Mesenchymal stem cell (in vitro differentiated cells and primary cell): ENCODE data around the gene PHIP.
A peak's percentile ranks its signal among the peaks of the same experiment; 100 is the strongest.

Experiments
- DNase-seq: peaks from one replicate; pipeline ENCODE4 v3.0.0-alpha.2; 2013
- H2AFZ ChIP-seq: one replicate; pipeline ENCODE4 v1.6.1; 2013; ENCODE audit warnings: low read depth, mild to moderate bottlenecking, control low read depth, inconsistent platforms, low read length, moderate library complexity
- H2AK5ac ChIP-seq: 2 replicates; pipeline ENCODE4 v1.6.1; 2013; ENCODE audit warnings: low read length, moderate library complexity, mild to moderate bottlenecking, inconsistent platforms; ENCODE audit not compliant: severe bottlenecking
- H2BK120ac ChIP-seq: one replicate; pipeline ENCODE4 v1.6.1; 2013; ENCODE audit warnings: low read depth, mild to moderate bottlenecking, inconsistent platforms, low read length, moderate library complexity
- H2BK12ac ChIP-seq, 2 experiments: one replicate each; pipeline ENCODE4 v1.6.1; 2013; ENCODE audit warnings: inconsistent platforms in 2 of 2, low read length in 2 of 2, mild to moderate bottlenecking in 2 of 2, moderate library complexity in 2 of 2, control low read depth in 1 of 2
- H2BK15ac ChIP-seq: one replicate; pipeline ENCODE4 v1.6.1; 2013; ENCODE audit warnings: mild to moderate bottlenecking, low read depth, inconsistent platforms; ENCODE audit not compliant: poor library complexity, severe bottlenecking
- H2BK5ac ChIP-seq: 2 replicates; pipeline ENCODE4 v1.6.1; 2013; ENCODE audit warnings: low read depth, mild to moderate bottlenecking, low read length, control low read depth, inconsistent platforms; ENCODE audit not compliant: poor library complexity, severe bottlenecking
- H3K14ac ChIP-seq, 2 experiments: one replicate each; pipeline ENCODE4 v1.6.1; 2013; ENCODE audit warnings: inconsistent platforms in 2 of 2, low read length in 2 of 2, control low read depth in 1 of 2, mild to moderate bottlenecking in 1 of 2, moderate library complexity in 1 of 2
- H3K18ac ChIP-seq, 2 experiments: one replicate each; pipeline ENCODE4 v1.6.1; 2013; ENCODE audit warnings: inconsistent platforms in 2 of 2, low read length in 2 of 2, control low read depth in 1 of 2, low read depth in 1 of 2, mild to moderate bottlenecking in 1 of 2
- H3K23ac ChIP-seq, 2 experiments: one replicate each; pipeline ENCODE4 v1.6.1; 2013; ENCODE audit warnings: inconsistent platforms in 2 of 2, low read length in 2 of 2, mild to moderate bottlenecking in 2 of 2, moderate library complexity in 2 of 2, control low read depth in 1 of 2
- H3K27ac ChIP-seq: 2 replicates; pipeline ENCODE4 v1.5.1; 2013; ENCODE audit warnings: mild to moderate bottlenecking, moderate library complexity, low read length, control low read depth, inconsistent platforms; ENCODE audit not compliant: poor library complexity, severe bottlenecking
- H3K27me3 ChIP-seq, 2 experiments: 2 replicates each; pipeline versions ENCODE4 v1.6.1 to v1.7.0; 2013; ENCODE audit warnings: low read length in 2 of 2, mild to moderate bottlenecking in 2 of 2, moderate library complexity in 2 of 2, control low read depth in 1 of 2, inconsistent platforms in 1 of 2; ENCODE audit not compliant: control insufficient read depth in 1 of 2, insufficient read depth in 1 of 2
- H3K36me3 ChIP-seq, 2 experiments: 2 replicates each; pipeline versions ENCODE4 v1.6.1 to v1.7.0; 2013; ENCODE audit warnings: low read length in 2 of 2, control low read depth in 1 of 2, inconsistent platforms in 1 of 2, low read depth in 1 of 2, mild to moderate bottlenecking in 1 of 2; ENCODE audit not compliant: insufficient read depth in 2 of 2, control insufficient read depth in 1 of 2
- H3K4ac ChIP-seq, 2 experiments: one replicate each; pipeline ENCODE4 v1.6.1; 2013; ENCODE audit warnings: inconsistent platforms in 2 of 2, low read length in 2 of 2, mild to moderate bottlenecking in 2 of 2, moderate library complexity in 2 of 2, control low read depth in 1 of 2, low read depth in 1 of 2
- H3K4me1 ChIP-seq: 2 replicates; pipeline ENCODE4 v1.6.1; 2013; ENCODE audit warnings: low read depth, low read length, control low read depth; ENCODE audit not compliant: control insufficient read depth, insufficient read depth
- H3K4me2 ChIP-seq: 2 replicates; pipeline ENCODE4 v1.6.1; 2013; ENCODE audit warnings: low read length, mild to moderate bottlenecking, inconsistent platforms; ENCODE audit not compliant: poor library complexity, severe bottlenecking
- H3K4me3 ChIP-seq, 2 experiments: 2 replicates each; pipeline versions ENCODE4 v1.5.1 to v1.7.0; 2013; ENCODE audit warnings: low read length in 2 of 2, mild to moderate bottlenecking in 2 of 2, control low read depth in 1 of 2, low read depth in 1 of 2; ENCODE audit not compliant: insufficient read depth in 1 of 2
- H3K79me1 ChIP-seq: replicated peaks from 2 replicates; pipeline ENCODE4 v1.6.1; 2013; ENCODE audit warnings: mild to moderate bottlenecking, control low read depth, low read length, inconsistent platforms; ENCODE audit not compliant: poor library complexity, severe bottlenecking
- H3K9ac ChIP-seq: 2 replicates; pipeline ENCODE4 v1.7.0; 2013; ENCODE audit warnings: mild to moderate bottlenecking, low read length, moderate library complexity
- H3K9me3 ChIP-seq: 2 replicates; pipeline ENCODE4 v1.7.0; 2013; ENCODE audit warnings: mild to moderate bottlenecking, low read length; ENCODE audit not compliant: control insufficient read depth
- H4K8ac ChIP-seq: one replicate; pipeline ENCODE4 v1.6.1; 2013; ENCODE audit warnings: inconsistent platforms, mild to moderate bottlenecking, low read length, moderate library complexity
- H4K91ac ChIP-seq: one replicate; pipeline ENCODE4 v1.6.1; 2013; ENCODE audit warnings: mild to moderate bottlenecking, low read length, inconsistent platforms
- WGBS: methylation state at CpG from one replicate; pipeline ENCODE4 v1.1.7; 2013; ENCODE audit warnings: mixed read lengths; 5-methylcytosine and 5-hydroxymethylcytosine counted together

Gene PHIP

DNA sequence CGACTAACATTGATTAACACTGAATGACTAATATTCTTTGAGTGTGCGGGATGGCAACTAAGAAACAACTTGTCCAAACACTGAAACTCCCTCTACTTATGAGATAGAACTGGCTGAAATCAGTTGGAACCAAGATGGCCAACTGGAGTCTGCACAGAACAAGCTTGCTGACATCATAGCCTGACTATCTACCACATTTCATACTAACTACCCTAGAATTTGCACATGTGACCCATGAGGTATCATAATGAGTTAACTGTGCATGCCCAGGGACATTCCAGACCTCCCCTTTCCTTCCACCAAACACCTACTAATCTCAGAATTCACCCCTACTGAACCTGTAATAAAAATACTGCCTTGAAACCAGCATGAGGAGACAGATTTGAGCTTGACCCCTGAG is 43.2 kb downstream of the PHIP start:
- H3K14ac ChIP-seq: no peak overlapping the region
- H3K27ac ChIP-seq: no peak overlapping the region
- H3K36me3 ChIP-seq: peaks cover 3 to 29% of the 10 kb centered on the region in 2 experiments
- H3K27me3 ChIP-seq: no peaks in the 10 kb centered on the region
- H4K91ac ChIP-seq: no peak overlapping the region
- H2BK120ac ChIP-seq: no peak overlapping the region
- no peak overlapping the region for H2BK15ac ChIP-seq
- no peak overlapping the region for H2AK5ac ChIP-seq
- 98% methylated on average over 2 of the region's 2 CpGs for WGBS
- no peak overlapping the region for H3K4me3 ChIP-seq
- H2AFZ ChIP-seq: no peak overlapping the region
- no peak overlapping the region for H3K4ac ChIP-seq
- no peaks in the 10 kb centered on the region for H3K9me3 ChIP-seq
- no peak overlapping the region for H2BK5ac ChIP-seq
- DNase-seq: no peak
- H3K23ac ChIP-seq: no peak overlapping the region
- no peak overlapping the region for H3K4me2 ChIP-seq
- H3K79me1 ChIP-seq: peaks cover 9% of the 10 kb centered on the region
- H3K18ac ChIP-seq: no peak overlapping the region
- H4K8ac ChIP-seq: no peak overlapping the region
- H2BK12ac ChIP-seq: peak overlapping the region in 1 of 2 experiments; percentile 77
- no peaks in the 10 kb centered on the region for H3K4me1 ChIP-seq
- no peak overlapping the region for H3K9ac ChIP-seq

- Histone ChIP-seq H3K36me3 (peaks cover 3 to 18% of the 10 kb centered on the region in 2 experiments), H3K4me1 (peaks cover 2% of the 10 kb centered on the region), H2AK5ac (no peak overlapping the region), H3K27me3 (no peaks in the 10 kb centered on the region), H3K23ac (no peak overlapping the region), H3K4me2 (no peak overlapping the region), H2BK5ac (no peak overlapping the region), H2BK12ac (no peak overlapping the region), H3K14ac (no peak overlapping the region), H3K9ac (no peak overlapping the region), H3K4ac (no peak overlapping the region), H2AFZ (no peak overlapping the region), H2BK15ac (no peak overlapping the region), H2BK120ac (no peak overlapping the region), H4K91ac (no peak overlapping the region), H4K8ac (no peak overlapping the region), H3K27ac (no peak overlapping the region), H3K4me3 (no peak overlapping the region), H3K9me3 (no peaks in the 10 kb centered on the region), H3K18ac (no peak overlapping the region), H3K79me1 (peaks cover 11% of the 10 kb centered on the region)
- 100% methylated on average over 3 of the region's 3 CpGs for WGBS
- no peak for DNase-seq
These were observed 44.8 kb downstream of the PHIP start for GRCh38 chr6:79033279-79033678.

DNA sequence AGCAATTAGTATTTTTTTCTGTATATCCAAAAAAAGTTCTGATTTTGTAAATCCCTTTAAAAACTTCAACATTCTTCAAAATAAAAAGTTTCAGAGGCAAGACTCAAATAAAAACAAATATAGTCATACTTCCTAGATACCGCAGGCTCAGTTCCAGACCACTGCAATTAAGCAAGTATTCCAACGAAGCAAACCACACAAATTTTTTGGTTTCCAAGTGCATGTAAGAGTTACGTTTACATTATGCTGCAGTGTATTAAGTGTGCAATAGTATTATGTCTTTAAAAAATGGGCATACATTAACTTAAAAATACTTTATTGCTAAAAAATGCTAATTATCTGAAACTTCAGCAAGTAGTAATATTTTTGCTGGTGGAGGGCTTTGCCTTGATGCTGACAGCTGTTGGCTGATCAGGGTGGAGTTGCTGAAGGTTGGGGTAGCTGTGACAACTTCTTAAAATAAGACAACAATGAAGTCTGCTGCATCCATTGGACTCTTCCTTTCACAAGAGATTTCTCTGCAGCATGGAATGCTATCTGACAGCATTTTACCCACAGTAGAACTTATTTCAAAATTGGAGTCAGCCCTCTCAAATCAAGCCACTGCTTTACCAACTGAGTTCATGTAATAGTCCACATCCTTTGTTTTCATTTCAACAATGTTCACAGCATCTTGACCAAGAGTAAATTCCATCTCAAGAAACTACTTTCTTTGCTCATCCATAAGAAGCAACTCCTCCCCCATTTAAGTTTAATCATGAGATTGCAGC is 46.0 kb downstream of the PHIP start:
- Histone ChIP-seq H3K23ac (no peak overlapping the region), H3K4ac (no peak overlapping the region), H2BK15ac (no peak overlapping the region), H3K18ac (no peak overlapping the region), H3K9me3 (no peaks in the 10 kb centered on the region), H2BK12ac (no peak overlapping the region), H3K4me2 (no peak overlapping the region), H3K27me3 (no peaks in the 10 kb centered on the region), H2AK5ac (no peak overlapping the region), H2BK120ac (no peak overlapping the region), H2BK5ac (no peak overlapping the region), H2AFZ (no peak overlapping the region), H3K36me3 (peaks cover 3 to 18% of the 10 kb centered on the region in 2 experiments), H3K4me3 (no peak overlapping the region), H3K79me1 (peaks cover 10% of the 10 kb centered on the region), H3K14ac (no peak overlapping the region), H3K9ac (no peak overlapping the region), H4K8ac (no peak overlapping the region), H3K27ac (no peak overlapping the region), H3K4me1 (peaks cover 2% of the 10 kb centered on the region), H4K91ac (no peak overlapping the region)
- WGBS: 49% methylated on average over 2 of the region's 3 CpGs
- DNase-seq: peak; percentile 57

DNA sequence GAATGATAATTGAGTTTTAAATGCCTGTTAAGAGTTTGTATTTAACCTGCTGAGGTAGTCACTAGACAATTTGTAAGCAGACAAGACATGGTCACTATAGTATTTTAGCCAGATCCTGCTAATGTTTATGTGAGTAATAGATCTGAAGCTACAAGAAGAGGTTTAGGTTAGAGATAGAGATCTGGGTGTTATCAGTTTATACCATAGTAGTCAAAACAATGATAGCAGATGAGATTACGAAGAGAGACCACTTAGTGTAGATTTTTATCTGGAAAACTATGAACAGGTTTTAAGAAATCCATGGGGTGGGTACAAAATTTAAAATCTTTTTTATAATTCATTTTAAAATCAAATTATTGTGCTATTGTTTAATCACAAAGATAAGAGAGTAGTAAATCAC is 47.5 kb downstream of the PHIP start:
- peak; percentile 22 for DNase-seq
- no peak overlapping the region for H2BK15ac ChIP-seq
- no peak overlapping the region for H2AFZ ChIP-seq
- H3K23ac ChIP-seq: no peak overlapping the region
- no peak overlapping the region for H3K18ac ChIP-seq
- H2BK120ac ChIP-seq: no peak overlapping the region
- no peak overlapping the region for H2BK12ac ChIP-seq
- no peak overlapping the region for H3K4ac ChIP-seq
- H3K14ac ChIP-seq: no peak overlapping the region
- no peak overlapping the region for H2AK5ac ChIP-seq
- 40% methylated on average over 1 of the region's 1 CpG for WGBS
- no peak overlapping the region for H3K27ac ChIP-seq
- H4K91ac ChIP-seq: no peak overlapping the region
- peaks cover 2% of the 10 kb centered on the region for H3K4me1 ChIP-seq
- H4K8ac ChIP-seq: no peak overlapping the region
- peaks cover 0 to 23% of the 10 kb centered on the region in 2 experiments for H3K36me3 ChIP-seq
- no peak overlapping the region for H3K9ac ChIP-seq
- H3K27me3 ChIP-seq: no peaks in the 10 kb centered on the region
- H3K79me1 ChIP-seq: peaks cover 10% of the 10 kb centered on the region
- H3K4me2 ChIP-seq: no peak overlapping the region
- H3K9me3 ChIP-seq: no peaks in the 10 kb centered on the region
- H3K4me3 ChIP-seq: no peak overlapping the region
- no peak overlapping the region for H2BK5ac ChIP-seq
